ENCODE results near the gene PEPD. TPM values are rescaled to one million over a fixed set of nuclear protein-coding genes. Genes with fewer than 3 reads are reported as not detected.
"Not testable (repeated sequence)": the region's sequence is repeated elsewhere in the genome, so short reads cannot be mapped to it uniquely, and the experiment has no call there.

Gene PEPD
- total RNA-seq, 1 donor from 2014 or later = 15.0 TPM

DNA sequence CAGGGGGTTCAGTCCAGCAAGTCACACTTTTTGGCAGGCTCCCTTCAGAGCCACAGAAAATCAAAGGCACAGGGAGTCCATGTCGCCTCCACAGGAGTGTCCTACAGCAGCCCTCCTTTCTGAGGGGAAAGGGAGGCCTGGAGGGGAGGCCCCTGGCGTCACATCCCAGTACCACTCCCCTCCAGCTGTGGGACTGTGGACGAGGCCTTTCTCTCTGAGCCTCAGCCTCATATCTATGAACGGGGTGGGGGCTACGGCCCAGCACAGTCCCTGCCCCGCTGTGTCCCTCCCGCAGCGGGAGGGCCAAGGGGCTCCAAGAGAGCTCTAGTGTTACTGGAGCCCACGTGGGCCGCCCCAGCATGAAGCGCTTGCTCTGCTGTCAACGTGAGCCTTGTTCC lies 23.8 kb downstream of the PEPD start:
- DNase-seq (ENCODE audit: low spot score) = no peak
- no peak overlapping the region for H3K4me3 Mint-ChIP-seq
- H3K9me3 Mint-ChIP-seq = no peaks in the 10 kb centered on the region
- no peaks in the 10 kb centered on the region for H3K36me3 Mint-ChIP-seq (ENCODE audit: low read depth)
- intact Hi-C loops (cut with micrococcal nuclease) = no loop called here
- H3K27ac Mint-ChIP-seq = no peak overlapping the region
- no peaks in the 10 kb centered on the region for H3K27me3 Mint-ChIP-seq (ENCODE audit: insufficient read depth)
- H3K4me1 Mint-ChIP-seq (ENCODE audit: low read depth) = no peaks in the 10 kb centered on the region

DNA sequence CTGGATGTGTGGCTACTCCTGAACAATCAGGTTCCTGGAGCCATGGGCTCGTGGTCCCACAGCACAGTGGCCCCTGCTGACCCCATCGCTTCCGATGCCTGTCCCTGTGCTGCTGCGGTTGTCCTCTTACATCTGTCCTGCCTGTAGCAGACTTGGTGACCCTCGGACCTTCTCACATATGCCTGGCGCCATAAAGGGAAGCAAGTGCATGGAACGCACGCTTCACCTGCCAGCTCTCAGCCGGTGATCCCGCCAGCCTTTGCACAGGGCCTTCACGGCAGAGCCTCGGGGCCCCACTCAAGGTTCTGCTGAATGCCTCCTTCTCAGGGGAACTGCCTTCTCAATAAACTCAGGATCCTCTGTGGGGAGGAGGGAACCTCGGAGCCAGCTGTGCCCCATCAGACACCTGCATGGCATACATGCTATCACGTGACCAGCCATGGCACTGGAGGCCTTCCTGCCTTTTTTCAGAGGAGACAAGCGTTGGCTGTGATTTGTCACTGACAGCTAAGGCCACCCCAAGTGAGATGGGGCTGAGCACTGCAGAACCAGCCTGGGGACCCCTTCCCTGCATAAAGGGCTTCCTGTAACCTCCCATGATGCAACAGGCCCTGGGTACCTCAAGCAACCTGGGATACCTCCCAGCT lies 24.3 kb downstream of the PEPD start:
- intact Hi-C loops (cut with micrococcal nuclease) = no loop called here
- no peak overlapping the region for H3K4me3 Mint-ChIP-seq

DNA sequence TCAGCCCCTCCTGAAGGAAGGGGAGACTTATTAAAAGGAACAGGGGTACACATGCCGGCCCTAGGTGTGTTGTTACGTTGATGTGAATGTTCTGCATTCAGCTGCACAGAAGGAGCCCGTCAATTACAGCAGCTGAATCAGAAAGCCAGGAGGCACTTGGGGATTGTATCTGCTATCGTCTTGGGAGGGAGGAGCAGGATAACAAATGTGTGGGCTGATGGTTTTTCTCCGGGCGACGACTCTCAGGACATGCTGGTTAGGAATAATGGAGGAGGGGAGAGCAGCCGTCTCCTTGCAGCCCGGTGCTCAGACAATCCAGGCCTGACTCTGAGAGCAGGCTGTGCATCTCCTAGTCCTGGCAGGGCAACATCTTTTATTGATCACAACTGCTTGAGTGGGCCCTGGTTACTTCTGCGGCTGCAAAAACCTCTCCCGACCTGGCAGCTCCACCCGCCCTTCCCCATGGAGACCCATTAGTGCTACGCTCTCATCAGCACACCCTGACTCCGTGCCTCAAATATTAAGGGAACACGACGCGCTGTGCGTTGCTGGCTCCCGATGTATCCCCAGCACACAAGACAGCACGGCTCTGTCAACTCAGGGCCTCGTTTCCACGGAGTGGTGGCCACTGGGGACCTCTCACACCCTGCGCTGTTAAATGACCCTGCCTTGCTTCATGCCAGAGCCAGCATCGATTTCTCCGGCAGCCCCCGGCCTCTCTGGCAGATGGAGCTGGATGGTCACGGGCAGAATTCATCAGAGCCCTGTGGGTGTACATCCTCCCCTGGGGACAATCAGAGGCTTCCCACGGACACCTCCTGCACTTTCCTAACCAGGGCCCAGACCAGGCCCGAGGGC lies 25.3 kb downstream of the PEPD start:
- Mint-ChIP-seq H3K27ac (no peak overlapping the region), H3K9me3 (no peaks in the 10 kb centered on the region), H3K27me3 (ENCODE audit: insufficient read depth) (no peaks in the 10 kb centered on the region), H3K4me1 (ENCODE audit: low read depth) (no peaks in the 10 kb centered on the region), H3K4me3 (no peak overlapping the region), H3K36me3 (ENCODE audit: low read depth) (no peaks in the 10 kb centered on the region)
- DNase-seq (ENCODE audit: low spot score) = no peak
- intact Hi-C loops (cut with micrococcal nuclease) = no loop called here

More for the DNA sequence above, 24.3 kb downstream of the PEPD start:
- H3K27me3 Mint-ChIP-seq (ENCODE audit: insufficient read depth) = no peaks in the 10 kb centered on the region
- H3K9me3 Mint-ChIP-seq = no peaks in the 10 kb centered on the region
- no peak for DNase-seq (ENCODE audit: low spot score)
- H3K27ac Mint-ChIP-seq = no peak overlapping the region
- no peaks in the 10 kb centered on the region for H3K4me1 Mint-ChIP-seq (ENCODE audit: low read depth)
- no peaks in the 10 kb centered on the region for H3K36me3 Mint-ChIP-seq (ENCODE audit: low read depth)

DNA sequence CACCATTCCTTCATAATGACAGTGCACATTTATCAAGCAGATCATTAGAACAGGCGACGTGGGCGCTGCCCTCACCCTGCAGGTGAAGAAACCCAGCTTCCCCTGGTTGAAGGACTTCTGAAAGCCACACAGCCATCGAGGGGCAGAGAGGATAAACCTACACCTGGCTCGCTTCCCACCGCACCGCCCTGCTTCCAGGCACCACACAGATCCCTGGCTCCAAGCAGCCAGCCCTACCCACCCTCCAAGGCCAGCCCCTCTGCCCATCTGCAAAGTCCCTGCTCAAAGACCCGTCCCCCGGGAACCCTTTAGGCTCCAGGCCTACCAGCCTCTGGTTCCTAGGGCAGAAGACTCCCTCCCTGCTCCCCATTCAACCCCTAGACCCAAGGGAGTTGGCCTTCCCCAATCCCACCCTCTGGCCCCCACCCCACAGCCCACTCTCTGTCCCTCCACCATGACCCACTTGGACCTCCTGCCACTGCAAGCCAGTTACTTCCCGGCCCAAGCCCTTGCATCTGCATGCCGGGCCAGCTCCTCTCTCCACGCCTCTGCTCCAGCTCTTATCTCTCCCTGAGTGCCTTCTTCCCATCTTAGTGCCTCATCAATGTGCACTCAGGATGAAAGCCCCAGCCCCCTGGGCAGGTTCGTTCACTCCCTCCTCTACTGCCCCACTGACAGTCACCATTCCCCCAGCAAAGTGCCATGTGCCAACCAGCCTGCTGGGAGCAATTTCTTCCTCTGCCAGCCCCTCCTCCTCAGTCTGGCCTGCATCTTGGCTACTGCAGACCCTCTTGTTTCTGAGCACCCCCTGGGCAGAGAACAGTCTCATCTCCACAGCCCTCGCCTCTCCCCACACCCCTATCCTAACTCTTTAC lies 28.0 kb downstream of the PEPD start:
- Mint-ChIP-seq H3K27ac (no peak overlapping the region), H3K36me3 (ENCODE audit: low read depth) (no peaks in the 10 kb centered on the region), H3K9me3 (no peaks in the 10 kb centered on the region), H3K4me1 (ENCODE audit: low read depth) (no peaks in the 10 kb centered on the region), H3K27me3 (ENCODE audit: insufficient read depth) (no peaks in the 10 kb centered on the region), H3K4me3 (no peak overlapping the region)
- intact Hi-C loops (cut with micrococcal nuclease) = no loop called here
- DNase-seq (ENCODE audit: low spot score) = no peak

DNA sequence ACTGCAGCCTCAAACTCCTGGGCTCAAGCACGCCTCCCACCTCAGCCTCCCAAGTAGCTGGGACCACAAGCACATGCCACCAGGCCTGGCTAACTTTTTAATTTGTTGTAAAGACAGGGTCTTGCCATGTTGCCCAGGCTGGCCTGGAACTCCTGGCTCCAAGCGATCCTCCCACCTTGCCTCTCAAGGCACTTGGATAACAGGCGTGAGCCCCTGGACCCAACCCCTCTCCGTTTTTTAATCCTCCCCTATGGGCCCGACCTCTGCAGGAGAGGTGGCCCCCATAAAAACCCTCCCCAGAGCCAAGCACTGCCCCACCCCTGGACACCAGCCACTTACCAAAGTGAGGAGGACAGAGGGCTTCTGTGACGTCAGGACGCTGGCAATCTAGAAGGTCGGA lies 28.6 kb downstream of the PEPD start:
- Mint-ChIP-seq H3K9me3 (no peaks in the 10 kb centered on the region), H3K27ac (no peak overlapping the region)

DNA sequence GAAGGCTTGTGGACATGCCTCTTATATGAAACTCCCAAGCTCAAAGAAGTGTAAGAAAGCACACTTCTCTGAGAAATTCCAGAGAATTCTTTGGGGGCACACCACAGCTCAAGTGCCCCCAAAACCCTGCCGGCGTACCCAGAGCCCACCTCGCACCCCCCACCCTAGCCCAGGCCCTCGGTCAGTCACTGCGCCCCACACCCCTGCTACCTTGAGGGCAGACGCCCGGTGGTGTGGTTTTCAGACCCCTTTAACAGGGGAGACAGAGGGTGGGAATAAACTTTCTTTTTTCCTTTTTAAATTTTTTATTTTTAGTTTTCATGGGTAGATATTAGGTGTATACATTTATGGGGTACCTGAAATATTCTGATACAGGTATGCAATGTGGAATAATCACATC lies 29.5 kb downstream of the PEPD start:
- no peak for DNase-seq (ENCODE audit: low spot score)
- intact Hi-C loops (cut with micrococcal nuclease) = no loop called here
- no peaks in the 10 kb centered on the region for H3K9me3 Mint-ChIP-seq
- no peaks in the 10 kb centered on the region for H3K4me1 Mint-ChIP-seq (ENCODE audit: low read depth)
- H3K36me3 Mint-ChIP-seq (ENCODE audit: low read depth) = no peaks in the 10 kb centered on the region
- H3K27ac Mint-ChIP-seq = no peak overlapping the region
- no peaks in the 10 kb centered on the region for H3K27me3 Mint-ChIP-seq (ENCODE audit: insufficient read depth)
- H3K4me3 Mint-ChIP-seq = no peak overlapping the region

More for the DNA sequence above, 28.6 kb downstream of the PEPD start:
- no peak overlapping the region for H3K4me3 Mint-ChIP-seq
- H3K4me1 Mint-ChIP-seq (ENCODE audit: low read depth) = no peaks in the 10 kb centered on the region
- no peaks in the 10 kb centered on the region for H3K36me3 Mint-ChIP-seq (ENCODE audit: low read depth)
- DNase-seq (ENCODE audit: low spot score) = no peak
- no peaks in the 10 kb centered on the region for H3K27me3 Mint-ChIP-seq (ENCODE audit: insufficient read depth)
- intact Hi-C loops (cut with micrococcal nuclease) = no loop called here

DNA sequence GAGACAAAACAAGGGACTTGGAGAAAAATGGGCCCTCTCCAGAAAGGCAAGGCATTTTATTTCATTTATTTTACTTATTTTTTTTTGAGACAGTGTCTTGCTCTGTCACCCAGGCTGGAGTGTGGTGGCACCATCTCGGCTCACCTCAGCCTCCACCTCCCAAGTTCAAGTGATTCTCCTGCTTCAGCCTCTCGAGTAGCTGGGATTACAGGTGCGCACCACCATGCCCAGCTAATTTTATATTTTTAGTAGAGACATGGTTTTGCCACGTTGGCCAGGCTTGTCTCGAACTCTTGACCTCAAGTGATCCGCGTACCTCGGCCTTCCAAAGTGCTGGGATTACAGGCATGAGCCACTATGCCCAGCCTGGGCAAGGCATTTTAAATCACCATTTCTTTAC lies 31.0 kb downstream of the PEPD start:
- H3K4me3 Mint-ChIP-seq; intact Hi-C loops (cut with micrococcal nuclease); H3K27ac Mint-ChIP-seq; H3K36me3 Mint-ChIP-seq (ENCODE audit: low read depth); DNase-seq (ENCODE audit: low spot score); H3K27me3 Mint-ChIP-seq (ENCODE audit: insufficient read depth); H3K9me3 Mint-ChIP-seq; H3K4me1 Mint-ChIP-seq (ENCODE audit: low read depth): not testable (repeated sequence)

DNA sequence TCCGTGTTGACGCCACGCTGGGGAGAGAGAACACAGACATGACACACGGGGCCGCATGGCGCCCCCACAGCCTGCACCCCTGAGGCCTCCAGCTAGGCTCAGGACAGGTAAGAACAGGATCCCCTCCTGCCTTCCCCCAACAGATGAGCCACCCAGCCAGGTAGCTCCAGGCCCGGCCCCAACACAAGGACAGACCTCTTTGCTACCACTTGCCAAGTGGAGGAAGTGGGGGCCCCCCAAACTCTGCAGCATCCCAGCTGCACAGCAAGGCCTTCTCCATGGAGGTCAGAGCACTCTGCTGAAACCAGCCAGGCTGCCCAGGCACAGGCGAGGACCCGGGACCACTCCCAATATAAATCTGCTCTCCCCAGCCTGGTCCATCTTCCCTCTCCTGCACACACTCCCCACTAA lies 31.5 kb downstream of the PEPD start:
- H3K9me3 Mint-ChIP-seq = no peaks in the 10 kb centered on the region
- intact Hi-C loops (cut with micrococcal nuclease) = no loop called here
- no peak overlapping the region for H3K27ac Mint-ChIP-seq
- no peak overlapping the region for H3K4me3 Mint-ChIP-seq
- no peaks in the 10 kb centered on the region for H3K4me1 Mint-ChIP-seq (ENCODE audit: low read depth)
- DNase-seq (ENCODE audit: low spot score) = no peak
- H3K27me3 Mint-ChIP-seq (ENCODE audit: insufficient read depth) = no peaks in the 10 kb centered on the region
- H3K36me3 Mint-ChIP-seq (ENCODE audit: low read depth) = no peaks in the 10 kb centered on the region

DNA sequence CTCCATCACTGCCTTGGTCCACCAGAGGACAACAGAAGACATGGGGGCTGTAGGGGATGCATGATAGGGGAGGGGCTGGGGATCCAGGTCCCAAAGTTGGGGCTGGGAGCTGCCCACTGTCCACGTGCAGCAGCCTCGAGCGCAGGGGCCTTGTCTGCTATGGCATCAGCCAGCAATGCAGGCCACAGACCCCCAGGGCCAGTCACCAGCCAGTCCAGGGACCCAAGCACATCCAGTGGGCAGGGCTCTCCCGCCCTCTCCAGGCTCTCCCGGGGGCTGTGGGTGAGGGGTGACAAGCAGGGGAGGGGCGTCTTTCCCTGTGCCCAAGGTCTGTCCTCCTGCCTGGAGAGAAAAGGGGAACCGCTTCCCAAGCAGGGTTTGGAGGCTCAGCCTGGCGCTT lies 32.8 kb downstream of the PEPD start:
- Mint-ChIP-seq H3K4me3 (no peak overlapping the region), H3K36me3 (ENCODE audit: low read depth) (no peaks in the 10 kb centered on the region), H3K4me1 (ENCODE audit: low read depth) (no peaks in the 10 kb centered on the region), H3K9me3 (no peaks in the 10 kb centered on the region), H3K27me3 (ENCODE audit: insufficient read depth) (no peaks in the 10 kb centered on the region), H3K27ac (no peak overlapping the region)
- intact Hi-C loops (cut with micrococcal nuclease) = no loop called here
- no peak for DNase-seq (ENCODE audit: low spot score)

DNA sequence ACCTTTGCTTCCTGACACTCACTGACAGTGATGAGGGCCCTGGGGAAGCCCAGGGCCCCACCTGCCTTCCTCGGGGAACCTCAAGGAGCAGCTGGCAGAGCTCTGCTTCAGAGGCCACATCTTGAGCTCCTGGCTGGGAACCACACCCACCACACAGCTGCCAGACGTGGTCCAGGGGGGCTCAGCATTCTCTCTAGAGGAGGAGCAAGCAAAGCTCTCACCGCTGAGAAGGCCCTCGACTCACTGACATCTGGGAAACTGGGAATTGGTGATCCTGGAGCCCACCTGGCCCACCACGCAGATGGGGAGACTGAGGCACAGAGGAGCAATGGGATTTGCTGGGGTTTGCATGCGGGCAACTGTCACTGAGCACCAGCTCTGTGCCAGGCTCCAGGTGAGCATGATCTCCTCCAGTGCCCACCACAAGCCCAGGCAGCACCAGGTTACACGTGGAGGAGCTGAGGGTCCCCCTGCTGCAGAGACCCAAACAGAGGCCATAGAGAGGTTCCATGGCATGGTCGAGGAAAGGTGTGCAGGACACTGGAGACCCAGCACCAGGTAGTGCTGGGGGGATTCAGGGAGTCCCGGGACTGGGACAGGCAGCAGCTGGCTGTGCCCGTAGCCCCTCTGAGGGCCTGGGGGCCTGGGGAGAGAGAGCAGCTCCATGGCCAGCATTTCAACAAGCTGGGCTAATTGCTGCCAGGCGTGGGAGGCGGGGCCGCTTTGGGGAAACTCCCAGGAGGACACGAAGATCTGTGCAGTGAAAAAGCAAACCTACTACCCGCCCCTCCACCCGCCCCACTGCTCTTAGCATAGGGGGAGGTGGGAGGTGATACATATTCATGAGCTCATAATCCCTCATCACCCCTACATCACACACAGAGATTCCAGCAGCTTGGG lies 33.4 kb downstream of the PEPD start:
- no peaks in the 10 kb centered on the region for H3K36me3 Mint-ChIP-seq (ENCODE audit: low read depth)
- H3K27ac Mint-ChIP-seq = no peak overlapping the region
- no peak overlapping the region for H3K4me3 Mint-ChIP-seq
- intact Hi-C loops (cut with micrococcal nuclease) = no loop called here
- H3K4me1 Mint-ChIP-seq (ENCODE audit: low read depth) = no peaks in the 10 kb centered on the region
- H3K9me3 Mint-ChIP-seq = peaks cover 2% of the 10 kb centered on the region
- DNase-seq (ENCODE audit: low spot score) = no peak
- no peaks in the 10 kb centered on the region for H3K27me3 Mint-ChIP-seq (ENCODE audit: insufficient read depth)

DNA sequence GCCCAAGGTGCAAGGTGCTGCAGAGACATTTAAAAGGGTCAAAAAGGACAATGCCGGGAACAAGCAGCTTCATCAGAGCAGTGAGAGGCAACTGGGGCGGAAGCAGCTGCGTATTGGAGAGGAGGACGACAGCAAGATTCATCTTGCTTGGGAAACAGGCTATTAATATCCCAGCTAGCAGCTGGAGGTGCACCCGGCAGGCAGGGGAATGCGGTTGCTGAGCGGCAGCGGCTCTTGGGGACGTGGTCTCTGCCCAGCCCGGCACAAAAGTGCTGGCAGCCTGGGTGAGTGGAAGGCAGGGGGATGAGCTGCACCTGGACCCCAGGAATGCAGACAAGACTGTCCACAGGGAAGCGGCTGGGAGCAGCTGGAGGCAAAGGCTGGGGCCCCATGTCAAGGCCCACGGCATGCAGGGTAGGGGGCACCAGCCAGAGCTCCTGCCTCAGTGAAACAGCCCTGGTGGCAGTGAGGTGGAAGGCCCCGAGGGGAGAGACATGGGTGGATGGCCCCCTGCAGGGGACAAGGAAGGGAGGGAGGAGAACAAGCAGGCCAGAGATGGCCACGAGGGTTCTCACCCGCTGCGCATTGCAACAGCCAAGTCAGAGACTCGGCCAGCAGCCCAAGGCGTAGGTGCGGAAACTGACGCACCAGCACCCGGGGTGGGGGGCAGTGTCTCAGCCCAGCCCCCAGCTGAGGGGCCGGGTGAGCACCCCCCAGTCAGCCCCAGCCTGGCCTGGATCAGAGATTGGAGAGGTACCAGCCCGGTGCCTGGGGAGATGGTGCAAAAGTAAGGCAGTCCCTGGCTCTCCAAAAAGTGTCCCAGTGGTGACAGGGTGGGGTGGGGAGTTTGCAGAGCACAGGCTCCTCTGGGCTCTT lies 34.4 kb downstream of the PEPD start:
- intact Hi-C loops (cut with micrococcal nuclease) = no loop called here
- DNase-seq (ENCODE audit: low spot score) = no peak
- Mint-ChIP-seq H3K4me1 (ENCODE audit: low read depth) (no peaks in the 10 kb centered on the region), H3K9me3 (peaks cover 11% of the 10 kb centered on the region), H3K36me3 (ENCODE audit: low read depth) (no peaks in the 10 kb centered on the region), H3K4me3 (no peak overlapping the region), H3K27ac (no peak overlapping the region), H3K27me3 (ENCODE audit: insufficient read depth) (no peaks in the 10 kb centered on the region)
